PC-9 (cell line): ENCODE measurements around the gene NOB1. TPM values are rescaled to one million over a fixed set of nuclear protein-coding genes. Genes with fewer than 3 reads are reported as not detected.
"Not testable (repeated sequence)": the region's sequence is repeated elsewhere in the genome, so short reads cannot be mapped to it uniquely, and the experiment has no call there.

ENCODE experiments used
- BruUV-seq: library from RNA; stranded (reverse); fragments of 400-500 nt; replicated peaks from 2 replicates; lab custom pipeline; 2021; lab: Mats Ljungman, UMichigan
- CTCF ChIA-PET: fragments of 300-600 bp; sonication (Branson Sonifier 250); formaldehyde crosslinking; loops from one replicate; lab custom pipeline; 2022; ENCODE audit warnings: antibody characterized with exemption; lab: Charles Lee
- POLR2A ChIA-PET: fragments of 300-600 bp; sonication (Branson Sonifier 250); formaldehyde crosslinking; loops from one replicate; lab custom pipeline; 2022; ENCODE audit warnings: antibody characterized with exemption; ENCODE audit not compliant: unreplicated experiment; lab: Charles Lee
- DNase-seq, 2 experiments: peaks; one replicate each; pipeline versions ENCODE4 v3.0.0 to v3.0.0-alpha.2; 2015 to 2022; ENCODE audit warnings: mixed read lengths in 1 of 2
- H2AFZ ChIP-seq: fragments of 200-600 bp; sonication (generic); 2 replicates; pipeline ENCODE4 v1.8.1; 2017; ENCODE audit warnings: antibody characterized with exemption
- H3F3A ChIP-seq: fragments of 200-600 bp; sonication (generic); 2 replicates; pipeline ENCODE4 v1.8.1; 2017; ENCODE audit warnings: antibody characterized with exemption, mild to moderate bottlenecking, low read depth; ENCODE audit not compliant: insufficient read depth
- H3K27ac ChIP-seq: fragments of 200-600 bp; sonication (generic); 2 replicates; pipeline ENCODE4 v1.6.1; 2016; ENCODE audit warnings: mixed run types
- H3K27me3 ChIP-seq: fragments of 200-600 bp; sonication (generic); 2 replicates; pipeline ENCODE4 v1.6.1; 2016; ENCODE audit warnings: low read depth, mixed run types; ENCODE audit not compliant: insufficient read depth
- H3K36me3 ChIP-seq: fragments of 200-600 bp; sonication (generic); 2 replicates; pipeline ENCODE4 v1.6.1; 2016; ENCODE audit warnings: low read depth, mixed run types
- H3K4me1 ChIP-seq: fragments of 200-600 bp; sonication (generic); replicated peaks from 2 replicates; pipeline ENCODE4 v1.6.1; 2016; ENCODE audit warnings: mixed run types; ENCODE audit not compliant: insufficient read depth
- H3K4me2 ChIP-seq: fragments of 200-600 bp; sonication (generic); 2 replicates; pipeline ENCODE4 v1.6.1; 2017; ENCODE audit warnings: mixed run types
- H3K4me3 ChIP-seq: fragments of 200-600 bp; sonication (generic); 2 replicates; pipeline ENCODE4 v1.6.1; 2016; ENCODE audit warnings: mixed run types
- H3K79me2 ChIP-seq: fragments of 200-600 bp; sonication (generic); 2 replicates; pipeline ENCODE4 v1.6.1; 2017; ENCODE audit warnings: low read depth, mixed run types
- H3K9me2 ChIP-seq: fragments of 200-600 bp; sonication (generic); 2 replicates; pipeline ENCODE4 v1.8.1; 2017; ENCODE audit warnings: mild to moderate bottlenecking; ENCODE audit not compliant: insufficient read depth
- H3K9me3 ChIP-seq: fragments of 200-600 bp; sonication (generic); 2 replicates; pipeline ENCODE4 v1.8.1; 2016; ENCODE audit warnings: low read depth; ENCODE audit not compliant: insufficient read depth
- H4K20me1 ChIP-seq: fragments of 200-600 bp; sonication (generic); 2 replicates; pipeline ENCODE4 v1.8.1; 2017; ENCODE audit not compliant: insufficient read depth
- CTCF ChIP-seq: fragments of 200-600 bp; sonication (generic); conservative IDR thresholded peaks from 2 replicates; pipeline ENCODE4 v1.6.1; 2017; ENCODE audit warnings: mixed run types, antibody characterized with exemption, mild to moderate bottlenecking, moderate library complexity
- EZH2 ChIP-seq: fragments of 200-600 bp; sonication (generic); IDR thresholded peaks from 2 replicates; pipeline ENCODE4 v1.8.0; 2017; ENCODE audit warnings: antibody characterized with exemption, low read depth
- intact Hi-C: fragments of 100-400 bp; cut with micrococcal nuclease; formaldehyde crosslinking; loops from one replicate; pipeline ENCODE4 v1.10.0; 2022; ENCODE audit not compliant: unreplicated experiment
- total RNA-seq: library from RNA; stranded (reverse); gene quantifications from 2 replicates; pipeline ENCODE4 v1.2.3, GENCODE V29; 2021

NOB1 gene
- total RNA-seq, 1 experiment from 2014 or later = 66.9 TPM

DNA sequence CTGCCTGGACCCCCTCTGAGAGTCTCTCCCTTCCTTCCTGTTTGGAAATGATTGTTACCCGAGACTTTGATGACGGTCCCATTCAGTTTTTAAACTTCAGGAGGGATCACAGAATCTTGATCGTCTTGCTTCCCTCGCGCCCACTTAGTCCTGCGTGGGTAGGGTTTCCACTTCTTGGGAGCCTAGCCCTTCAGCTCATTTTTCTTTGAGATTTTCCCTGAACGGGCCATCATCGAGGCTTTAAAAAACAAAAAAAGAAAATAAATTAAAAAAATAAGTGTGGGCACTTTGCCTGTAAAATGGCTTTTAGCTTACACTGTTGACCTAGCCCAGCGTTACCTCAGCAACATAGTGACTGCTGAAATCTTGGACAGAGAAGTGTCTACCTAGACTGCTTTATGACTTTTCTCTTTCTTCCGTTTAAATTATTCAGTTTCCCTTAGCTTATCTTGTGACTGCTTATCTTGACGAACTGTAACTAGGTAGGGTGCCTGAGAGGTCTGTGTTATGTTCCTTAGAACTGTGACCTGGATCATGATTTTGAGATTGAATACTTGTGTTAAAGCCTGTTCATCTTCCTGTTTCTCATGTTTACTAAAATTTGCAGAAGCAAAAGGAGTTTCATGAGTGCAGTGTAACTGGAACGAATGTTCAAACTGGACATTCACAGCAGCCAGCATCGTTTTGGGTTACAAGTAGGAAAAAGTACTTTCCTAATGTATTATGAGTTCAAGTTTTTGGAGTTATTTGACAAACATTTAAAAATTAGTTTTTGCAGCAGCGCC is 8.3 kb upstream of the NOB1 start:
- Histone ChIP-seq H3K79me2 (peaks cover 63% of the 10 kb centered on the region), H3K27me3 (no peaks in the 10 kb centered on the region), H3F3A (peaks cover 8% of the 10 kb centered on the region; the same call in 1 of the 2 replicates), H3K9me3 (no peaks in the 10 kb centered on the region), H2AFZ (peak overlapping the region; percentile 97), H3K9me2 (no peaks in the 10 kb centered on the region), H3K36me3 (no peaks in the 10 kb centered on the region), H3K27ac (peak overlapping the region; percentile 81), H4K20me1 (no peaks in the 10 kb centered on the region), H3K4me1 (peaks cover 18% of the 10 kb centered on the region), H3K4me2 (peak overlapping the region; percentile 84), H3K4me3 (peak overlapping the region; percentile 99)
- POLR2A ChIA-PET = interaction anchor here (0.7 kb wide), 3 partner anchors 87 to 984 kb away, joined by 4 to 7 read pairs (median 5); no protein-coding TSS in a partner anchor
- CTCF ChIA-PET = interaction anchor here (0.7 to 1.5 kb wide), 2 partner anchors 9 to 544 kb away, joined by 3 to 4 read pairs; partner anchors contain the start of gene NOB1
- no peak for DNase-seq
- intact Hi-C loops = loop anchor here (2.0 to 10.0 kb wide), 2 partner anchors 36 to 428 kb away; partner anchors contain the start of genes COG8, NIP7, NQO1 and PDF
- TSS peak; percentile 42 for BruUV-seq
- no peak for TF ChIP-seq EZH2
- TF ChIP-seq CTCF = no peak

GRCh38 chr16:69761983-69762813 is 7.5 kb upstream of the NOB1 start, which contains the start of gene WWP2:
Gene WWP2, plus strand, starts transcription at chr16:69762332. Its CDS starts 24,679 bp downstream, at chr16:69787011.
- DNase-seq = peak; percentile 70 to 74
- peaks cover 18% of the 10 kb centered on the region for H3K4me1 ChIP-seq
- ChIA-PET POLR2A (interaction anchor here (0.5 to 0.7 kb wide), 3 partner anchors 28 to 985 kb away, joined by 3 to 8 read pairs (median 7); no protein-coding TSS in a partner anchor), CTCF (interaction anchor here (0.7 to 1.5 kb wide), 2 partner anchors 8 to 545 kb away, joined by 3 to 4 read pairs; partner anchors contain the start of gene NOB1)
- intact Hi-C loops = loop anchor here (2.0 to 10.0 kb wide), 2 partner anchors 35 to 427 kb away; partner anchors contain the start of genes COG8, NIP7, NQO1 and PDF
- H2AFZ ChIP-seq = peak within 1 kb of the TSS; percentile 97
- H3K27me3 ChIP-seq = no peaks in the 10 kb centered on the region
- H3K79me2 ChIP-seq = peaks cover 55% of the 10 kb centered on the region
- no peak for TF ChIP-seq CTCF
- TF ChIP-seq EZH2 = no peak
- peak within 1 kb of the TSS; percentile 99 for H3K4me3 ChIP-seq
- H3K36me3 ChIP-seq = no peaks in the 10 kb centered on the region
- H3F3A ChIP-seq = peaks cover 8% of the 10 kb centered on the region; the same call in 1 of the 2 replicates
- peak within 1 kb of the TSS; percentile 88 for H3K4me2 ChIP-seq
- BruUV-seq = no TSS peak
- H4K20me1 ChIP-seq = no peaks in the 10 kb centered on the region
- peak within 1 kb of the TSS; percentile 81 for H3K27ac ChIP-seq
- no peaks in the 10 kb centered on the region for H3K9me3 ChIP-seq
- no peaks in the 10 kb centered on the region for H3K9me2 ChIP-seq

DNA sequence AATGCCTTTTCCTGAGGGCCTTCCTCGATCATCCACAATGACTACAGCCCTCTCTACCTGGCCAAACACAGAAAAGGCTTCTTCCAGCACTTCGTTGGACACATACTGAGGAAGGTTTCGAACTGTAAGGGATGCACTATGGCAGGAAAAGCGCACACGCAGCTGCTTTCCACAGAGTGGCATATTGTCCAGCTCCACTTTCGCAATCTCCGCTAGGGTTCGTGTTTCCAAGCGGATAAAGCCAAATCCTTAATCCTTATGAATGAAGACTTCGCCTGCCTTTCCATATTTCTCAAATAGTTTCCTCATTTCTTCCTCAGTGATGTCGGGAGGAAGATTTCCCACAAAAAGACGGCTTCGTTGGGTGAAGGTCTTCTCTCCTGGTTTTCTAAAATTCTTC is 2.6 kb upstream of the NOB1 start:
- DNase-seq, H3K4me3 ChIP-seq, POLR2A ChIA-PET, H3K27me3 ChIP-seq, H3F3A ChIP-seq, H3K27ac ChIP-seq, H3K36me3 ChIP-seq, H3K4me2 ChIP-seq, BruUV-seq, intact Hi-C loops, H3K9me3 ChIP-seq, CTCF ChIA-PET, H2AFZ ChIP-seq, H4K20me1 ChIP-seq, H3K9me2 ChIP-seq: not testable (repeated sequence)
- Histone ChIP-seq H3K79me2 (peaks cover 31% of the 10 kb centered on the region), H3K4me1 (peaks cover 26% of the 10 kb centered on the region)
